Breast epithelium (tissue), 4 donors: Measurements from ENCODE around the gene NSMF. TPM values are rescaled to one million over a fixed set of nuclear protein-coding genes. Genes with fewer than 3 reads are reported as not detected.

Experiments used
- DNase-seq, 2 donors: peaks; one replicate each; pipeline ENCODE4 v3.0.0-alpha.2; 2019; ENCODE audit warnings: low spot score in 2 of 2
- H3K27ac ChIP-seq, 2 donors: fragments of 200-600 bp; sonication (generic) in 1 of 2; one replicate each; pipeline ENCODE4 v1.5.1; 2016 to 2019; ENCODE audit warnings: mild to moderate bottlenecking in 1 of 2
- H3K27me3 ChIP-seq, 2 donors: fragments of 200-600 bp; sonication (generic) in 1 of 2; one replicate each; pipeline versions ENCODE4 v1.5.1 to v1.6.0; 2017 to 2019; ENCODE audit warnings: control low read depth in 1 of 2, mild to moderate bottlenecking in 1 of 2
- H3K36me3 ChIP-seq: fragments of 200-600 bp; one replicate; pipeline ENCODE4 v1.5.1; 2019
- H3K4me1 ChIP-seq, 2 donors: fragments of 200-600 bp; sonication (generic); one replicate each; pipeline ENCODE4 v1.5.1; 2016 to 2019; ENCODE audit warnings: control low read depth in 1 of 2
- H3K4me3 ChIP-seq, 3 donors: fragments of 200-600 bp; sonication (generic); 1 replicate in 2 of 3; 2 replicates in 1 of 3; pipeline ENCODE4 v1.5.1; 2016 to 2019; ENCODE audit warnings: mild to moderate bottlenecking in 3 of 3, moderate library complexity in 2 of 3
- H3K9me3 ChIP-seq, 2 donors: fragments of 200-600 bp; sonication (generic) in 1 of 2; one replicate each; pipeline ENCODE4 v1.5.1; 2016 to 2019; ENCODE audit warnings: control low read depth in 1 of 2
- CTCF ChIP-seq, 3 donors: fragments of 450-650 bp; IDR thresholded peaks; one replicate each; pipeline ENCODE4 v1.5.1; 2016 to 2017; ENCODE audit warnings: antibody characterized with exemption in 3 of 3, mild to moderate bottlenecking in 3 of 3, moderate library complexity in 3 of 3
- POLR2A ChIP-seq: fragments of 450-650 bp; IDR thresholded peaks from one replicate; pipeline ENCODE4 v1.6.1; 2016; ENCODE audit warnings: antibody characterized with exemption, mild to moderate bottlenecking, moderate library complexity
- POLR2AphosphoS5 ChIP-seq, 3 donors: sonication (generic); formaldehyde crosslinking; IDR thresholded peaks; one replicate each; pipeline ENCODE4 v1.6.1; 2017; ENCODE audit warnings: antibody characterized with exemption in 3 of 3
- intact Hi-C: fragments of 100-400 bp; cut with DNase I; formaldehyde crosslinking; loops from one replicate; pipeline ENCODE4 v1.15.1; 2023; ENCODE audit warnings: low total_unique reads
- total RNA-seq, 3 donors: library from RNA; depleted of rRNA; stranded (reverse); fragments of >200 nt; gene quantifications; one replicate each; pipeline ENCODE4 v1.1.0, GENCODE V29; 2016

NSMF gene
- total RNA-seq, 3 donors from 2014 or later: 30.9 to 38.4 (median 37.4) TPM

DNA sequence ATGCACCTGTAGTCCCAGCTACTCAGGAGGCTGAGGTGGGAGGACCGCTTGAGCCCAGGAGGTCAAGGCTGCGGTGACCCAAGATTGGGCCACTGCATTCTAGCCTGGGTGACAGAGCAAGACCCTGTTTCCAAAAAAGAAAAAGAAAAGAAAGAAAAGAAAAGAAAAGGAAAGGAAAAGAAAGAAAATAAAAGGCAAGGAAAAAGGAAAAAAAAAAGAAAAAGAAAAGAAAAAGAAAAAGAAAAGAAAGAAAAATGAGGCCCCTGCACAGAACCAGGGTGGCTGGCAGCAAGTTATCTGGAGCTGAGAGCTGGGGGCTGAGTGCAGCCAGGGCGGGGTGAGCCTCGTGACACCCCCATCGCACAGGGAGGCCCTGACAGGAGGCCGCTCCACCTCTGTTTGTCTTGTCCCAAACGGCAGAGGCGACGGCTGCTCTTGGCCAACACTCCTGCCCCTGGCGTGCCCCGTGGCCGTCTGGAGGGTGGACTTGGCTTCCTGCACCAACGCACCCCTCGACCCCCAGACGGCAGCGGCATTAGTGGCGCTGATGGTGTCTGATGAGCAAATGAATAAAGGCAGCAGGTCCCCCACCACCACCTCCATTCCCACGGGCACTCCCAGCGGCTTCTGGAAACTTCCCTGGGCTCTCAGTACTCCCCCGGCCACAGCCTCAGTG is 52.9 kb downstream of the NSMF start:
- peak overlapping the region; percentile 38 to 70 (median 47) for H3K4me3 ChIP-seq
- H3K36me3 ChIP-seq: no peaks in the 10 kb centered on the region
- no peaks in the 10 kb centered on the region for H3K9me3 ChIP-seq
- intact Hi-C loops: no loop called here
- no peaks in the 10 kb centered on the region for H3K27me3 ChIP-seq
- peak overlapping the region in 1 of 2 donors; percentile 7 for H3K27ac ChIP-seq
- no peak for TF ChIP-seq POLR2AphosphoS5 (IDR thresholded peaks at IDR 0.05)
- no peak for TF ChIP-seq POLR2A
- no peak for TF ChIP-seq CTCF (IDR thresholded peaks at IDR 0.05)
- DNase-seq: no peak
- peaks cover 9 to 12% of the 10 kb centered on the region in 2 donors for H3K4me1 ChIP-seq

- no peaks in the 10 kb centered on the region for H3K36me3 ChIP-seq
- DNase-seq: no peak
- intact Hi-C loops: no loop called here
Measured at GRCh38 chr9:137405677-137406081, 53.5 kb downstream of the NSMF start.

DNA sequence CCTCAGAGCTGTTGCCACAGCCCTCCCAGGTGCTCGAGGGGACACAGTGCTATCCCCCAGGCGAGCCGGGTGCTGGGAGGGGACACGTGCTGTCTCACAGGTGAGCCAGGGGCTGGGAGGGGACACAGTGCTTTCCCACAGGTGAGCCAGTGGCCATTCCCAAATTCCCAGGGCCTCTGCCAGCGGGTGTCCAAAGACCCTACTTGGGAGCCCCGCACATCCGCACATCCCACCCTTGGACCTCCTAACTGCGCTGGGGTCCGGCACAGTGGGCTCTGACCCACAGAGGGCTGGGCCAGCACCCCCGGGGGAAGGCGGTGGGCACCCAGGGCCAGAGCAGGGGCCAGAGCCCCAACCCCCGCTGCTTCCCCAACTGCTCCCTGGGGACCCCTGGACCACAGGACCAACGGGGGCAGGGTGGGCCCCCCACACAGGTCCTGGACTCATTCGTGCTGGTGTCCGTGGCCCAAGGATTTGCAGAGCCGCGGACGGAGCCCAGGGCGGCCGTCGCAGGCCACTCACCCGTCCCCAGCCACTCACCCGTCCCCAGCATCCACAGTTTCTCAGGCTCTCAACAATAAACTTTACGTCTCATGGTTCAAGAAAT is 54.1 kb downstream of the NSMF start:
- Histone ChIP-seq H3K27me3 (no peaks in the 10 kb centered on the region), H3K4me1 (peaks cover 9 to 12% of the 10 kb centered on the region in 2 donors), H3K27ac (no peak overlapping the region), H3K4me3 (no peak overlapping the region), H3K36me3 (no peaks in the 10 kb centered on the region), H3K9me3 (no peaks in the 10 kb centered on the region)
- no peak for TF ChIP-seq POLR2AphosphoS5 (IDR thresholded peaks at IDR 0.05)
- TF ChIP-seq POLR2A: no peak
- no peak for TF ChIP-seq CTCF (IDR thresholded peaks at IDR 0.05)
- intact Hi-C loops: no loop called here
- DNase-seq: no peak

More at GRCh38 chr9:137405677-137406081, 53.5 kb downstream of the NSMF start:
- no peak overlapping the region for H3K4me3 ChIP-seq
- H3K4me1 ChIP-seq: peaks cover 9 to 12% of the 10 kb centered on the region in 2 donors
- H3K27ac ChIP-seq: no peak overlapping the region
- TF ChIP-seq POLR2AphosphoS5 (IDR thresholded peaks at IDR 0.05) (no peak), CTCF (IDR thresholded peaks at IDR 0.05) (no peak), POLR2A (no peak)
- no peaks in the 10 kb centered on the region for H3K9me3 ChIP-seq
- no peaks in the 10 kb centered on the region for H3K27me3 ChIP-seq

GRCh38 chr9:137403269-137403668 is 55.9 kb downstream of the NSMF start:
- intact Hi-C loops: no loop called here
- H3K4me1 ChIP-seq: peaks cover 9 to 12% of the 10 kb centered on the region in 2 donors
- no peak for TF ChIP-seq POLR2AphosphoS5 (IDR thresholded peaks at IDR 0.05)
- no peak for TF ChIP-seq CTCF (IDR thresholded peaks at IDR 0.05)
- no peak for TF ChIP-seq POLR2A
- H3K27me3 ChIP-seq: no peaks in the 10 kb centered on the region
- no peak overlapping the region for H3K4me3 ChIP-seq
- no peaks in the 10 kb centered on the region for H3K36me3 ChIP-seq
- no peak for DNase-seq
- no peak overlapping the region for H3K27ac ChIP-seq
- no peaks in the 10 kb centered on the region for H3K9me3 ChIP-seq

DNA sequence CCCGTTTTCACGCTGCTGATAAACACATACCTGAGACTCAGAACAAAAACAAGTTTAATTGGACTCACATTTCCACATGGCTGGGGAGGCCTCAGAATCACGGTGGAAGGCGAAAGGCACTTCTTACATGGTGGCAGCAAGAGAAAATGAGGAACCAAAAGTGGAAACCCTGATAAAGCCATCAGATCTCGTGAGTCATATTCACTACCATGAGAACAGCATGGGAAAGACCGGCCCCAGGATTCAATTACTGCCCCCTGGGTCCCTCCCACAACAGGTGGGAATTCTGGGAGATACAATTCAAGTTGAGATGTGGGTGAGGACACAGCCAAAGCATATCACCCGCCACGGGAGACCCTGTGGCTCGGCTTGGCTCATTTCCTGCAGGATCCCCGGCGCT is 56.4 kb downstream of the NSMF start:
- Histone ChIP-seq H3K9me3 (no peaks in the 10 kb centered on the region), H3K4me1 (peaks cover 9 to 12% of the 10 kb centered on the region in 2 donors), H3K27me3 (no peaks in the 10 kb centered on the region), H3K36me3 (no peaks in the 10 kb centered on the region), H3K27ac (no peak overlapping the region), H3K4me3 (no peak overlapping the region)
- DNase-seq: no peak
- no peak for TF ChIP-seq POLR2A
- no peak for TF ChIP-seq CTCF (IDR thresholded peaks at IDR 0.05)
- no peak for TF ChIP-seq POLR2AphosphoS5 (IDR thresholded peaks at IDR 0.05)
- intact Hi-C loops: no loop called here
